Measurements from ENCODE around the gene NR4A1. TPM values are rescaled to one million over a fixed set of nuclear protein-coding genes. Genes with fewer than 3 reads are reported as not detected.

The NR4A1 gene
- total RNA-seq, 1 experiment from 2014 or later = 90.7 TPM

DNA sequence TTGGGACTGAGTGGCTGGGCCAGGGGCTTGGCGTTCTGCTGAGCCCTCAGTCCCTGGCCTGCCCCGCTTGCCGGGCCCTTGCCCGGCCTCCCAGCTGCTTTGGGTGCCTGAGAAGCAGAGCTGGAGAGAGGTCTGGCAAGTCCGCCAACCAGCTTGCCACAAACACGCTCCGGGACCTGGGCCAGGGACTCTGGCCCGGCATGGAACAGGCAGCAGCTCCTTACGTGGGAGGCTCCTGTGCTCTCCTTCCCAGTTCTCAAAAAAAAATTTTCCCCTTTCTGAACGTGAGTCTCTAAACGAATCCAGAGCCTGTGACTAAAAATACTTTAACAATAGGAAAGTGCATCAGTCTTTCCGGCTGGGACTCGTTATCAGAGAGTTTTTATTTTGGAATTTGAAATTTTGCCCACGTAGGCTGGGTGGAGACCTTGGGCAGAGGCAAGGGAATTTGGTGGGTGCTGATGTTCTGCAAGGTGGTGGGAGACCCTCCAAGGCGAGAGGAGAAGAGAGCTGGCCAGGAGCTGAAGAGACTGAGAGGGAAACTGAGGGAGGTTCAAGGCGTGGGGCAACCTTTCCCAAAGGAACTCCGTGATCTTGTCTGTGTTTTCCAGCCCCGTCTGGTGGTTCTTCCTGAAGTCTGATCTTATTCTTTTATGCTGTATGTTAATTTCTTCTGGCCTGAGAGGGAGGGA, 6.8 kb upstream of the NR4A1 start:
- ATAC-seq = no peak
- no peaks in the 10 kb centered on the region for H3F3A ChIP-seq (ENCODE audit: low read length, unreplicated experiment)
- ChIA-PET POLR2A (ENCODE audit: unreplicated experiment) (interaction anchor here (0.6 kb wide), 1 partner anchor 917 kb away, joined by 3 read pairs; no protein-coding TSS in a partner anchor), CTCF (no interaction called here)
- no peaks in the 10 kb centered on the region for H3K9me3 ChIP-seq (ENCODE audit: low read length)
- H3K9ac ChIP-seq (ENCODE audit: low read length) = no peak overlapping the region
- H3K27ac ChIP-seq (ENCODE audit: low read length) = no peak overlapping the region
- H3K27me3 ChIP-seq (ENCODE audit: low read length) = no peaks in the 10 kb centered on the region
- no peaks in the 10 kb centered on the region for H4K20me1 ChIP-seq (ENCODE audit: low read length)
- no peaks in the 10 kb centered on the region for H3K9me2 ChIP-seq (replicated peaks; ENCODE audit: low read length)
- TF ChIP-seq EZH2phosphoT487 (IDR thresholded peaks at IDR 0.05; ENCODE audit: borderline replicate concordance, low read length) = no peak
- no peak for TF ChIP-seq EZH2 (IDR thresholded peaks at IDR 0.05; ENCODE audit: low read length, unreplicated experiment)
- TF ChIP-seq, protein P1, sequence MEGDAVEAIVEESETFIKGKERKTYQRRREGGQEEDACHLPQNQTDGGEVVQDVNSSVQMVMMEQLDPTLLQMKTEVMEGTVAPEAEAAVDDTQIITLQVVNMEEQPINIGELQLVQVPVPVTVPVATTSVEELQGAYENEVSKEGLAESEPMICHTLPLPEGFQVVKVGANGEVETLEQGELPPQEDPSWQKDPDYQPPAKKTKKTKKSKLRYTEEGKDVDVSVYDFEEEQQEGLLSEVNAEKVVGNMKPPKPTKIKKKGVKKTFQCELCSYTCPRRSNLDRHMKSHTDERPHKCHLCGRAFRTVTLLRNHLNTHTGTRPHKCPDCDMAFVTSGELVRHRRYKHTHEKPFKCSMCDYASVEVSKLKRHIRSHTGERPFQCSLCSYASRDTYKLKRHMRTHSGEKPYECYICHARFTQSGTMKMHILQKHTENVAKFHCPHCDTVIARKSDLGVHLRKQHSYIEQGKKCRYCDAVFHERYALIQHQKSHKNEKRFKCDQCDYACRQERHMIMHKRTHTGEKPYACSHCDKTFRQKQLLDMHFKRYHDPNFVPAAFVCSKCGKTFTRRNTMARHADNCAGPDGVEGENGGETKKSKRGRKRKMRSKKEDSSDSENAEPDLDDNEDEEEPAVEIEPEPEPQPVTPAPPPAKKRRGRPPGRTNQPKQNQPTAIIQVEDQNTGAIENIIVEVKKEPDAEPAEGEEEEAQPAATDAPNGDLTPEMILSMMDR (conservative IDR thresholded peaks at IDR 0.05; ENCODE audit: low read depth, low read length) = no peak
- no peak overlapping the region for H3K4me2 ChIP-seq (ENCODE audit: low read length)
- intact Hi-C loops (cut with micrococcal nuclease) = no loop called here
- no peaks in the 10 kb centered on the region for H3K36me3 ChIP-seq (ENCODE audit: low read depth, low read length)
- DNase-seq = no peak
- H3K79me2 ChIP-seq (ENCODE audit: low read length) = no peaks in the 10 kb centered on the region
- H2AFZ ChIP-seq (ENCODE audit: low read length) = no peak overlapping the region
- BruUV-seq (replicated peaks) = no TSS peak
- no peak overlapping the region for H3K4me3 ChIP-seq (ENCODE audit: low read length)
- H3K4me1 ChIP-seq (ENCODE audit: insufficient read depth, low read length) = peaks cover 5% of the 10 kb centered on the region; the same call in 1 of the 2 replicates

DNA sequence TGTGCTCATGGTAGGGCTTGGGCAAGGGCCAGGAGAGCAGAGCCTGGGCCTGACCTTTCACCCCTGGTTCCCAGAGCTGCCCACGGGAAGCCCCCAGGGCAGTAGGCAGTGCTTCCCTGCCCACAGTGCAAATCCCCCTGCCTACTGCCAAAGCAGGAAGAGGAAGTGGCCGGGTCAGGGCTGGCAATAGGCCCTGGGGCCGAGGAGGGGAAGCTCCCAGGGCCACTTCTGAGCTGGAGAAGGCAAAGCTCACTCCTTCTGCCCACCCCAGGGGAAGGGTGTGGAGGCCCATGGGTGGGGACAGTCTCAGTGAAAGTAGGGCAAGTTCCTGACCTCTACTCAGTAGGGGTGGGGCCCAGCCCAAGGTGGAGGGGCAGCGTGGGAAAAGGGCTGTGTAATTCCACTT, 5.4 kb upstream of the NR4A1 start:
- H3K9me2 ChIP-seq (replicated peaks; ENCODE audit: low read length) = no peaks in the 10 kb centered on the region
- no peaks in the 10 kb centered on the region for H3K79me2 ChIP-seq (ENCODE audit: low read length)
- POLR2A ChIA-PET (ENCODE audit: unreplicated experiment) = no interaction called here
- TF ChIP-seq, protein P1 (conservative IDR thresholded peaks at IDR 0.05; ENCODE audit: low read depth, low read length) = no peak
- no peak for TF ChIP-seq EZH2 (IDR thresholded peaks at IDR 0.05; ENCODE audit: low read length, unreplicated experiment)
- no peak for TF ChIP-seq EZH2phosphoT487 (IDR thresholded peaks at IDR 0.05; ENCODE audit: borderline replicate concordance, low read length)
- no peaks in the 10 kb centered on the region for H3K9me3 ChIP-seq (ENCODE audit: low read length)
- intact Hi-C loops (cut with micrococcal nuclease) = no loop called here
- no TSS peak for BruUV-seq (replicated peaks)
- H3K9ac ChIP-seq (ENCODE audit: low read length) = no peak overlapping the region
- no peaks in the 10 kb centered on the region for H3F3A ChIP-seq (ENCODE audit: low read length, unreplicated experiment)
- ATAC-seq (no peak), DNase-seq (no peak)
- no peaks in the 10 kb centered on the region for H3K36me3 ChIP-seq (ENCODE audit: low read depth, low read length)
- H3K27ac ChIP-seq (ENCODE audit: low read length) = no peak overlapping the region
- H3K27me3 ChIP-seq (ENCODE audit: low read length) = no peaks in the 10 kb centered on the region
- H3K4me2 ChIP-seq (ENCODE audit: low read length) = no peak overlapping the region
- H4K20me1 ChIP-seq (ENCODE audit: low read length) = no peaks in the 10 kb centered on the region
- H3K4me1 ChIP-seq (ENCODE audit: insufficient read depth, low read length) = peaks cover 15% of the 10 kb centered on the region
- H3K4me3 ChIP-seq (ENCODE audit: low read length) = no peak overlapping the region
- CTCF ChIA-PET = no interaction called here
- H2AFZ ChIP-seq (ENCODE audit: low read length) = no peak overlapping the region

DNA sequence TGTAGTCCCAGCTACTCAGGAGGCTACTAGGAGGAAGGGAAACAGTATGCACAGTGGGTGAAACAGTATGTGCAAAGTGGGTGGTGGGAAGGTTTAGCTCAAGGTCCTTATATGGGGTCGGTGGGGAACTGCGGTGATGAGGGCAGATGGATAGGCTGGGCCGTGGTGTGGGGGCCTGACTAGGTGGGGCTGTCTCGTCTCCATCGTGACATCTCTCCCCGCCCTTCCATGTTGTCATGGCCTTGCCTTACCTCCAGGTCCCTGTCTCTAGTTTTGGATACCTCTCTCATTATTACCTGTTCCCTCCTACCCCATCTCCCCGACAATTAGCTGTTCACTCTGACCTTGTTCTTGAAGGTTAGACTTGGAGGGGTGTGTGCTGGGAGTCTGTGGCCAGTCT, 4.4 kb upstream of the NR4A1 start:
- TF ChIP-seq EZH2phosphoT487 (IDR thresholded peaks at IDR 0.05; ENCODE audit: borderline replicate concordance, low read length) (no peak), EZH2 (IDR thresholded peaks at IDR 0.05; ENCODE audit: low read length, unreplicated experiment) (no peak)
- TF ChIP-seq, protein P1 (conservative IDR thresholded peaks at IDR 0.05; ENCODE audit: low read depth, low read length) = no peak
- H2AFZ ChIP-seq (ENCODE audit: low read length) = no peak overlapping the region
- BruUV-seq (replicated peaks) = no TSS peak
- 0 out of 2 replicates have a peak, but pooled peaks cover 5% of the 10 kb centered on the region for H4K20me1 ChIP-seq (ENCODE audit: low read length)
- ChIA-PET POLR2A (ENCODE audit: unreplicated experiment) (no interaction called here), CTCF (no interaction called here)
- no peaks in the 10 kb centered on the region for H3K9me3 ChIP-seq (ENCODE audit: low read length)
- peaks cover 5% of the 10 kb centered on the region; the same call in 1 of the 2 replicates for H3K79me2 ChIP-seq (ENCODE audit: low read length)
- H3K36me3 ChIP-seq (ENCODE audit: low read depth, low read length) = no peaks in the 10 kb centered on the region
- no peak overlapping the region for H3K4me3 ChIP-seq (ENCODE audit: low read length)
- no peaks in the 10 kb centered on the region for H3K9me2 ChIP-seq (replicated peaks; ENCODE audit: low read length)
- DNase-seq (no peak), ATAC-seq (no peak)
- peaks cover 18% of the 10 kb centered on the region for H3K4me1 ChIP-seq (ENCODE audit: insufficient read depth, low read length)
- no peak overlapping the region for H3K9ac ChIP-seq (ENCODE audit: low read length)
- no peaks in the 10 kb centered on the region for H3F3A ChIP-seq (ENCODE audit: low read length, unreplicated experiment)
- intact Hi-C loops (cut with micrococcal nuclease) = no loop called here
- no peak overlapping the region for H3K4me2 ChIP-seq (ENCODE audit: low read length)
- no peak overlapping the region for H3K27ac ChIP-seq (ENCODE audit: low read length)
- H3K27me3 ChIP-seq (ENCODE audit: low read length) = no peaks in the 10 kb centered on the region
